ENCODE data around the gene LYPD6B.

The LYPD6B gene

GRCh38 chr2:149019768-149020167 is 18.7 kb upstream of the LYPD6B start:
- Histone ChIP-seq H3K9me3 (ENCODE audit: low read depth, low read length) (no peaks in the 10 kb centered on the region), H3K4me3 (no peak overlapping the region), H3K36me3 (ENCODE audit: insufficient read depth, low read length) (no peaks in the 10 kb centered on the region), H3K9ac (ENCODE audit: insufficient read length) (no peak overlapping the region), H3K27ac (no peak overlapping the region)
- no peak for DNase-seq (ENCODE audit: low read depth, low spot score)
- no peak for TF ChIP-seq FOXP2 (optimal IDR thresholded peaks at IDR 0.05; ENCODE audit: control extremely low read depth, extremely low read length, insufficient read depth)
- TF ChIP-seq EZH2 (IDR thresholded peaks at IDR 0.05): no peak
- no peak for TF ChIP-seq POLR2AphosphoS5 (IDR thresholded peaks at IDR 0.05; ENCODE audit: borderline replicate concordance, low read depth, low read length)

- H3K27ac ChIP-seq: no peak overlapping the region
- no peak overlapping the region for H3K9ac ChIP-seq (ENCODE audit: insufficient read length)
- DNase-seq (ENCODE audit: low read depth, low spot score): no peak
- no peak overlapping the region for H3K4me3 ChIP-seq
- TF ChIP-seq EZH2 (IDR thresholded peaks at IDR 0.05): no peak
- TF ChIP-seq POLR2AphosphoS5 (IDR thresholded peaks at IDR 0.05; ENCODE audit: borderline replicate concordance, low read depth, low read length): no peak
- TF ChIP-seq FOXP2 (optimal IDR thresholded peaks at IDR 0.05; ENCODE audit: control extremely low read depth, extremely low read length, insufficient read depth): no peak
- no peaks in the 10 kb centered on the region for H3K9me3 ChIP-seq (ENCODE audit: low read depth, low read length)
- H3K36me3 ChIP-seq (ENCODE audit: insufficient read depth, low read length): no peaks in the 10 kb centered on the region
Observed at GRCh38 chr2:149020432-149020851, 18.1 kb upstream of the LYPD6B start.

- Histone ChIP-seq H3K27ac (no peak overlapping the region), H3K9ac (ENCODE audit: insufficient read length) (no peak overlapping the region), H3K9me3 (ENCODE audit: low read depth, low read length) (no peaks in the 10 kb centered on the region), H3K36me3 (ENCODE audit: insufficient read depth, low read length) (no peaks in the 10 kb centered on the region), H3K4me3 (no peak overlapping the region)
- TF ChIP-seq FOXP2 (optimal IDR thresholded peaks at IDR 0.05; ENCODE audit: control extremely low read depth, extremely low read length, insufficient read depth): no peak
- no peak for TF ChIP-seq POLR2AphosphoS5 (IDR thresholded peaks at IDR 0.05; ENCODE audit: borderline replicate concordance, low read depth, low read length)
- no peak for TF ChIP-seq EZH2 (IDR thresholded peaks at IDR 0.05)
- DNase-seq (ENCODE audit: low read depth, low spot score): no peak
Observed at GRCh38 chr2:149021271-149021719, 17.2 kb upstream of the LYPD6B start.

- H3K9ac ChIP-seq (ENCODE audit: insufficient read length): no peak overlapping the region
- H3K4me3 ChIP-seq: no peak overlapping the region
- no peak for DNase-seq (ENCODE audit: low read depth, low spot score)
- H3K9me3 ChIP-seq (ENCODE audit: low read depth, low read length): no peaks in the 10 kb centered on the region
- no peak overlapping the region for H3K27ac ChIP-seq
- no peaks in the 10 kb centered on the region for H3K36me3 ChIP-seq (ENCODE audit: insufficient read depth, low read length)
- TF ChIP-seq EZH2 (IDR thresholded peaks at IDR 0.05) (no peak), FOXP2 (optimal IDR thresholded peaks at IDR 0.05; ENCODE audit: control extremely low read depth, extremely low read length, insufficient read depth) (no peak)
Observed at GRCh38 chr2:149021761-149022160, 16.7 kb upstream of the LYPD6B start.

GRCh38 chr2:149023091-149023490 is 15.4 kb upstream of the LYPD6B start:
- Histone ChIP-seq H3K36me3 (ENCODE audit: insufficient read depth, low read length) (no peaks in the 10 kb centered on the region), H3K9me3 (ENCODE audit: low read depth, low read length) (no peaks in the 10 kb centered on the region), H3K9ac (ENCODE audit: insufficient read length) (no peak overlapping the region), H3K27ac (no peak overlapping the region), H3K4me3 (no peak overlapping the region)
- DNase-seq (ENCODE audit: low read depth, low spot score): no peak
- TF ChIP-seq EZH2 (IDR thresholded peaks at IDR 0.05) (no peak), POLR2AphosphoS5 (IDR thresholded peaks at IDR 0.05; ENCODE audit: borderline replicate concordance, low read depth, low read length) (no peak), FOXP2 (optimal IDR thresholded peaks at IDR 0.05; ENCODE audit: control extremely low read depth, extremely low read length, insufficient read depth) (no peak)

- H3K36me3 ChIP-seq (ENCODE audit: insufficient read depth, low read length): no peaks in the 10 kb centered on the region
- TF ChIP-seq FOXP2 (optimal IDR thresholded peaks at IDR 0.05; ENCODE audit: control extremely low read depth, extremely low read length, insufficient read depth): no peak
- no peak for TF ChIP-seq POLR2AphosphoS5 (IDR thresholded peaks at IDR 0.05; ENCODE audit: borderline replicate concordance, low read depth, low read length)
- no peak for TF ChIP-seq EZH2 (IDR thresholded peaks at IDR 0.05)
Observed at GRCh38 chr2:149027590-149028250, 10.8 kb upstream of the LYPD6B start.

GRCh38 chr2:149028377-149028776 is 10.1 kb upstream of the LYPD6B start:
- Histone ChIP-seq H3K27ac (no peak overlapping the region), H3K9me3 (ENCODE audit: low read depth, low read length) (no peaks in the 10 kb centered on the region), H3K4me3 (no peak overlapping the region), H3K36me3 (ENCODE audit: insufficient read depth, low read length) (no peaks in the 10 kb centered on the region), H3K9ac (ENCODE audit: insufficient read length) (no peak overlapping the region)
- no peak for DNase-seq (ENCODE audit: low read depth, low spot score)
- TF ChIP-seq POLR2AphosphoS5 (IDR thresholded peaks at IDR 0.05; ENCODE audit: borderline replicate concordance, low read depth, low read length): no peak
- TF ChIP-seq FOXP2 (optimal IDR thresholded peaks at IDR 0.05; ENCODE audit: control extremely low read depth, extremely low read length, insufficient read depth): no peak
- no peak for TF ChIP-seq EZH2 (IDR thresholded peaks at IDR 0.05)

More at GRCh38 chr2:149027590-149028250, 10.8 kb upstream of the LYPD6B start:
- Histone ChIP-seq H3K9me3 (ENCODE audit: low read depth, low read length) (no peaks in the 10 kb centered on the region), H3K9ac (ENCODE audit: insufficient read length) (no peak overlapping the region), H3K4me3 (no peak overlapping the region), H3K27ac (no peak overlapping the region)
- no peak for DNase-seq (ENCODE audit: low read depth, low spot score)

GRCh38 chr2:149028891-149029290 is 9.6 kb upstream of the LYPD6B start:
- H3K27ac ChIP-seq: no peak overlapping the region
- no peak overlapping the region for H3K9ac ChIP-seq (ENCODE audit: insufficient read length)
- no peak for DNase-seq (ENCODE audit: low read depth, low spot score)
- no peak overlapping the region for H3K4me3 ChIP-seq
- no peaks in the 10 kb centered on the region for H3K9me3 ChIP-seq (ENCODE audit: low read depth, low read length)
- no peaks in the 10 kb centered on the region for H3K36me3 ChIP-seq (ENCODE audit: insufficient read depth, low read length)
- TF ChIP-seq FOXP2 (optimal IDR thresholded peaks at IDR 0.05; ENCODE audit: control extremely low read depth, extremely low read length, insufficient read depth) (no peak), EZH2 (IDR thresholded peaks at IDR 0.05) (no peak), POLR2AphosphoS5 (IDR thresholded peaks at IDR 0.05; ENCODE audit: borderline replicate concordance, low read depth, low read length) (no peak)
